SW480 (cell line): ENCODE data around the gene HOMER2.
"Not testable (repeated sequence)": the region's sequence is repeated elsewhere in the genome, so short reads cannot be mapped to it uniquely, and the experiment has no call there.

Source experiments
- DNase-seq: peaks from one replicate; pipeline ENCODE4 v3.0.0-alpha.2; 2016; ENCODE audit warnings: low spot score

The HOMER2 gene

DNA sequence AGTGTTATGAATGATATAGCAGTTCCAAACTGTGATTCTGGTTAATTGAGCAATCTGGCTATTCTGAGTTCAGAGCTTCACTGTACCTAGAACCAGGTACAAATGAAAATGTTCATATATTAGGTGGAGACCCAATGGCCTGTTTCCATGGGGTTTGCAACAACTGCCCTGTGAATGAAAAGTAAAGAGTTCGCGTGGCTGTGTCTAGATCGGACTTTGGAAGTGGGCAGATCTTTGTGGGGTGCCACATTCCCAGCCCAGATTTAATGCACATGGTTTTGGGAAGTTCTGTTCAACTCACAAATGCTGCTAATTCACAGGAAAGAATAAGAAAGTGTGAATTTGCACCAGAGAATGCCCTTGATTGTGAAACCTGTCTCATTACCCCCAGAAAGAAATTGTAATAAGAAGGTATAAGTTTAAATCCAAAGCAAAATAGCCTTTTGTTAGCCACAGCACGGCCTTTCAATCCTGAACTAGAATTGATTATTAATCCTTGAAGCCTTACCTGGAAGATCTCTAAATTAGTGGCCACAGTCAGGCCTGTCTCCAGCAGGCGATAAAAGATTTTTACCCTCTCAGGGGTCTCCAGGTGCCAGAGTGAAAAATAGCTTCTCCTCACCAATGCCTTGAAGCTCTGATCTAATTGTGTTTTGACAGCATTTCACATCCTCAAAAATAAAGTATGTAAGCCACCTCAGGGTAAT is 120.5 kb downstream of the HOMER2 start:
- no peak for DNase-seq

- DNase-seq: peak; percentile 38
These were observed 121.9 kb downstream of the HOMER2 start for GRCh38 chr15:82830427-82831173.

DNA sequence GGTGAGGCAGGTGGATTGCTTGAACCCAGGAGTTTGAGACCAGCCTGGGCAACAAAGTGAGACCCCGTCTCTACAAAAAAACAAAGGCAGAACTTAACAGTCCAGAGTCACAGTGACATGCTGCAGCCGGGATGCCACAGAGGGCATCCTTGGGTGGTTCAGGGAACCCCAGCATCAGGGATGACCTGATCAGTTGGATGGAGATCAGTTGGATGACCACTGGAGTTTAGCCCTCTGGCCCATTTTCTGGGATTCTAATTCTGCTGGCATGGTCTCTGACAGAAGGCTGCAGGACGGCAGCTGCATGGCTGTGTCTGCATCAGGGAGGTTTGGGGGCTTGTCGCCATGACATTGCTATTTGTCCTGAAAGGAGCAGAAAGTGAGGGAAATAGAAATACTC is 123.3 kb downstream of the HOMER2 start:
- DNase-seq: no peak

- no peak for DNase-seq
These were observed 124.4 kb downstream of the HOMER2 start for GRCh38 chr15:82828075-82828474.

DNA sequence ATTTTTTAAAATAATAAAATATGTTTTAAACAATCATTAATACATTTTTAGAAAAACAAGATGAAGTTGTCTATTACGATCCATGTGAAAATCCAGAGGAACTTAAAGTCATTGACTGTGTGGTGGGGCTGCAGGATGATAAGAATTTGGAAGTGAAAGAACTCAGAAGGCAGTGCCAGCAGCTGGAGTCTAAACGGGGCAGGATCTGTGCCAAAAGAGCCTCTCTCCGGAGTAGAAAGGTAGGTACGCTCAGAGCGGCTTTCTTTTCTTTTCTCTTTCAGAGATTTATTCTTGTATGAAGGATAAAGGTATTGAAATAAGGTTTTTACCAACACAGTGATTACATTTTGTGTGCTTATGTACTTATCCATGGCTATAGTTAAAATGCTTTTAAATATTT is 129.5 kb downstream of the HOMER2 start:
- DNase-seq: no peak

GRCh38 chr15:82821851-82822250 is 130.7 kb downstream of the HOMER2 start:
- not testable (repeated sequence) for DNase-seq

DNA sequence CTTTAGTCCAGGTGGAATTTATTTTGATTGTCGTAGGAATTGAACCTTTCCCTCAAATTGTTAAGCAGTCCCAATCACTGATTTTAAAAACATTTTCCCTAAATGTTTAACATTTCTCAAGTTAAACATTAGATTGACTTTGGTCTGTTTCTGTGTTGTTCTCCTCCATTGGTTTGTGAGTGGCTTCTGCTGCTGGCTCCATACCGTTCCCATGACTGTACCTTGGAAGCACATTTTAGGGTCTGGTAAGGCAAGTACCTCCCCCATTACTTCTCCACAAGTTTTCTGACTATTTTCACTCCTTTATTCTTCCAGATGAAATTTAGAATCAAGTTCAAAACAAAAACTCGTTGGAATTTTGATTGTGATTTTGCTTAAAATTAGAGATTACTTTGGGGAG is 131.1 kb downstream of the HOMER2 start:
- DNase-seq: not testable (repeated sequence)

DNA sequence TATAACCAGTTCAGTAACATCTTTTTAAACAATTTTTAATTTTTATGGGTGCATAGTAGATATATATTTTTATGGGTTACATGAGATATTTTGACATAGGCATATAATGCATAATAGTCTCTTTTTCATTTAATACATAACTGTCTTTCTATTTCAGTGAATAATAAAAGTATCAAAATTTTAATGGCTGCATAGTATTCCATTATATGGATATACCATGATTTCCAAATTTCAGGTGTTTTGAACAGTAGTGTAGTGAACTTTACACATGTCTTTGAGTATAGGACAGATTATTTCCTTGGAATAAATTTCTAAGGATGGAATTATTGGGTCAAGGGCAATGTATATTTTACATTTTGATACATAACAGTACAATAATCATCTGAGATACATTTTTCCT is 132.4 kb downstream of the HOMER2 start:
- DNase-seq: no peak

DNA sequence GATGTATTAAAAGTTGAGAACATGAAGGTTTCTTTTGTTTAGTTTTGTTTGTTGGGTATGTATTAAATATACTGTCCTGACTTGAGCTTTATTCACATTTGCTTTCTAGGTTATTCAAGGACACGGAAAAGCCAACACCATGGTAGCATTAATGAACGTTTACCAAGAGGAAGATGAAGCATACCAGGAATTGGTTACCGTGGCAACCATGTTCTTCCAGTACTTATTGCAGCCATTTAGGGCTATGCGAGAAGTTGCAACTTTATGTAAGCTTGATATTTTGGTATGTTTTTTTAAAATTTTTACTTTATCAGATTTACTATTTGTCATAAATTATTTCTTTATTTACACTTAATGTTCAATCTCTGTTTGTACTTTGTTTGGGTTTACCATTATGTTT is 139.5 kb downstream of the HOMER2 start:
- no peak for DNase-seq

- DNase-seq: peak; percentile 26
These were observed 141.6 kb downstream of the HOMER2 start for GRCh38 chr15:82810890-82811426.

DNA sequence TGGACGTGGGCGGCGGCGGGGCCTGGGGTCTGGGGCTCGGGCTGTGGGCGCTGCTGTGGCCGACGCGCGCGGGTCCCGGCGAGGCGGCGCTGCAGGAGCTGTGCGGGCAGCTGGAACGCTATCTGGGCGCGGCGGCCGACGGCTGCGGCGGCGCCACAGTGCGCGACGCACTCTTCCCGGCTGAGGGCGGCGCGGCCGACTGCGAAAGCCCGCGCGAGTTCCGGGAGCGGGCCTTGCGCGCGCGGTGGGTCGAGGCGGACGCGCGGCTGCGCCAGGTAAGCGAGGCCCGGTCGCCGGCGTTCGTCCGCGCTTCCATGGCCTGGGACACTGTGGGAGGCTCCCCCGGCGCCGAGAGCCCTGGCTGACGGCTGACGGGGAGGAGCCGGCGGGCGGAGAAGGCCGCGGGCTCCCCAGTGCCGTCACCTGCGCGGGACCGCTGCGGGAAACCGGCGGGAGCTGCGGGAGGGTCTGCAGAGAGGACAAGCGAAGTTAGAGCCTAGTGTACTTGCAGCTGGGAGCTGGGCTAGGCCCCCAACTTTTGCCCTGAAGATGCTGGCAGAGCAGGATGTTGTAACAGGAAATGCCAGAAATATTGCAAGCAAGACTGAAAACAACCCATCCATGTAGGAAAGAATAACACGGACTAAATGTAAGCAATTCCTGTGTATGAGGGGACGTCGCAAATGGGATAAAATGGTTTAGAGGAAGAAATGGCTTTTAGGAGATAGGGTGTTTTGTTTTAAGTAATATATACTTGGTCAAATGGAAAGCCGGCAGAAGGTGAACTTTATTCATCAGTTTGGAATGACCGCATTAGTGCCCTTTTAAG is 142.2 kb downstream of the HOMER2 start:
- DNase-seq: peak; percentile 43

GRCh38 chr15:82809308-82810060 is 143.0 kb downstream of the HOMER2 start, which contains the start of gene WHAMM:
TSS of gene WHAMM (plus strand) at chr15:82809628. CDS start at chr15:82809727, 99 bp downstream.
- peak; percentile 99 for DNase-seq

- DNase-seq: peak; percentile 52
These were observed 143.9 kb downstream of the HOMER2 start for GRCh38 chr15:82808634-82809041.

GRCh38 chr15:82807920-82808633 is 144.4 kb downstream of the HOMER2 start:
- DNase-seq: peak; percentile 33

DNA sequence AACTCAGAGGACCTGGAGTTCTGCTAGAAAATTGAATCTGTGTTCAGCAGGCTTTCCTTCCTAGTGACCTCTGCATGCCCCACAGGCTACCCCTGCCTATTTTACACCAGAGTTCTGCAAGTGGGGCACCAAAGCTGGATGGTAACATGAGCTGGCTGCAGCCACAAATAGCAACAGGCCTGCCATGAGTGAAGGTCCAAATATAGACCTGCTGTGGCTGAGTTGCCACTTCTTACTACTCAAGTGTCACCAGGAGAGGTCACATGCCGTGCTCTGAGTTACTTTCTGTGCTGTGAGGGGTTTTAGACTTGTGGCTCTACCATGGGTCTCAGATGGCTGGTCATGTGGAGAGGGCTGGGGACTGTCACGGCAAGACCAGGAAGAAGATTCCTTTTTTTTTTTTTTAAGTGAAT is 146.5 kb downstream of the HOMER2 start, which contains the start of gene FSD2:
TSS of gene FSD2 (minus strand) at position 76 of the 413 bp plus-strand sequence. CDS start 18,679 bp downstream, outside the sequence.
- DNase-seq: no peak

DNA sequence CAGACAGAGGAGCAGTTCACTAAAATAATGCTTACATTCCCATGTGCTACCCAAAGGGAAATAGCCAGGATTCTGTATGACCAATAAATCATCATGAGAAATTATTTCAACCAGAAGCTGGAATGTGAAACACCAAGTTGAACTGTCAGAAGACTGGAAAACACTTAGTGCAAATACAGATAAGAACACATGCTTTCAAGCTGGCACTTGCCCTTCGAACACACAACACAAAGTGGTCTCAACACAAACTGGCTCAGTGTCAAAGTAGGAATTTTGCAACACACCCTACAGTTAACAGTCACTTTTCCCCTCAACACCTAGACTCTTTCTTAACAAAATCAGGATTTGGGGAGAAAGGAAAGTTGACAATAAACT is 148.0 kb downstream of the HOMER2 start:
- DNase-seq: no peak

DNA sequence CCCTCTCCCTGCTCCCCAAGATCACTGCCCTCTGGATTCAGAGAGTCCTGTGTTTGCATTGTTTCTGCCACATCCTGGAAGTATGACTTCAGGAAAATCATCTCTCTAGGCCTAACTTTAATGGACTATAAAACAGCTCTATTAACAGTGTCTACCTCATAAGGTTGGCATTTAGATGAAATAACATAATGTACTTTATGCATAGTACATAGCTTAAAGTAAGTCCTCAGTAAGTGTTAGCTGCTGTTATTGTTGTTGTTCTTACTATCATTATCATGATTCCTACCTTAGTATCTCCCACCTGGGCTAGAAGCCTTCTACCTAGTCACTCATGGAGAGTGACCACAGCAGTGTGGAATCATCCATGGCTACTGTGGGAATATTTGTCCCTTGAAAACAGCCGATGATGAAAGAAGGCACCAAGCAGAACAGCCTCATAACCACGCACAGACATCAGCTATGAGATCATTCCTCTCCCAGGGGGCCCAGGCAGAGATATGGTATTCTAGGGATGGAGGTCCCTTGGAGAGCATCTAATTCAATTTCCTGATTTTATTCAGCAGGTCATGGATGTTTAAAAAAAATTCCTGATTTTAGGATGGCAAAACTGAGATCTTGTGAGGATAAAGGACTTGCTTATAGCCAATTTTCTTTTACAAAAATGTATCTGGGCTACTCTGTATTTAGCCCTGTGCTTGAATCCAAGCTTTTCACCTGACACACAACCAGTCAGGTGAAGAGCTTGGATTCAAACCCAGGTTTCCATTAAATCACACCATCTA is 148.5 kb downstream of the HOMER2 start:
- no peak for DNase-seq

DNA sequence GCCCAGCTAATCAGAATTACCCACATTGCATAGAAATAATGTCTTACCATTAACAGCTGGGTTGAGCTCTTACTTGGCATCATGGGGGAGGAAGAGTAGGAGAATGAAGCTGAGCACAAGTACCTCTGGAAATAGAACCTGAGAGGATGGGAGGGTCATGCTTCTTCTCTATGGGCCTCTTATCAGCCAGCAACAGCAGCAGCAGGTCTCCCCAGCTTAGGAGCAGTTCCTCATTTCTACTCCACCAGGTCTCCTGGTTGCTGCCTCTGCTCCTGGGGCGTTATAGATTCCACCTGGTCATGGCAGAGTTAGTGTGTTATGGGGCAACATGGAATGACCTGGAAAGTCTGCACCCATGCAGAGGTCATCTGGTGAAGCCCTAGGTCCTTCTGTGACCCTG is 150.0 kb downstream of the HOMER2 start:
- DNase-seq: no peak

- DNase-seq: no peak
These were observed 153.2 kb downstream of the HOMER2 start for GRCh38 chr15:82799183-82799841.
